IgD-negative memory B cell (primary cell): ENCODE data around the gene DENND1A. TPM values are rescaled to one million over a fixed set of nuclear protein-coding genes. Genes with fewer than 3 reads are reported as not detected.

Experiments used
- H3K27ac Mint-ChIP-seq, 3 donors: one replicate each; pipeline ENCODE4 v1.8.0; 2020 to 2022; ENCODE audit warnings: mild to moderate bottlenecking in 3 of 3, mixed read lengths in 3 of 3, moderate library complexity in 1 of 3
- H3K27me3 Mint-ChIP-seq: one replicate; pipeline ENCODE4 v1.8.0; 2021; ENCODE audit warnings: mixed read lengths
- H3K36me3 Mint-ChIP-seq: one replicate; pipeline ENCODE4 v1.8.0; 2020; ENCODE audit warnings: mild to moderate bottlenecking, mixed read lengths
- H3K4me1 Mint-ChIP-seq, 3 donors: one replicate each; pipeline ENCODE4 v1.8.0; 2020 to 2022; ENCODE audit warnings: mixed read lengths in 3 of 3, mild to moderate bottlenecking in 1 of 3
- H3K4me3 Mint-ChIP-seq, 4 donors: one replicate each; pipeline ENCODE4 v1.8.0; 2020 to 2022; ENCODE audit warnings: mild to moderate bottlenecking in 4 of 4, mixed read lengths in 4 of 4, moderate library complexity in 3 of 4
- H3K9me3 Mint-ChIP-seq, 3 donors: one replicate each; pipeline ENCODE4 v1.8.0; 2020 to 2021; ENCODE audit warnings: mixed read lengths in 3 of 3, mild to moderate bottlenecking in 1 of 3
- polyA plus RNA-seq: library from polyadenylated mRNA; unstranded; fragments of 300-500 nt; fragmentation: Illumina TruSeq; gene quantifications from one replicate; pipeline ENCODE4 v1.2.3, GENCODE V29; 2021

DENND1A gene
- polyA plus RNA-seq, 1 donor from 2014 or later: 6.4 TPM

DNA sequence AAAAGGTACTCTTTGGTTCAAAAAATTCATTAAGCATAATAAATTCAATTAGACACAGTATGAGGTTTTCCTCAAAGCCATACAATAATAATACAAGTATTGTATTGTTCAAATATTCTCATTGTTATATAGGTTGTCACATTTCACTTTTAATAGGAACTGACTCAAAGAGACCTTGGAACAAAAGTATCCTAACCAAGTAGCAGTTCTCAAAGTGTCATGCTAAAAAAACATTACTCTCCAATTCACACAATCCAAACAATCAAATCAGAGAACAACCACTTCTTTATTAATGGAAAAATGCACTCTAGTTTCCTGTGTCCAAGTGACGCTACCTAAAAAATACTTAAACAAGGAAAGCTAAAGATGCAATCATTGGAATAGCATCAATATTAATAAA, 115.4 kb downstream of the DENND1A start:
- no peaks in the 10 kb centered on the region for H3K9me3 Mint-ChIP-seq
- H3K4me1 Mint-ChIP-seq: peaks cover 0 to 3% (median 0%) of the 10 kb centered on the region in 3 donors
- H3K36me3 Mint-ChIP-seq: peaks cover 2% of the 10 kb centered on the region
- H3K27ac Mint-ChIP-seq: no peak overlapping the region
- no peak overlapping the region for H3K4me3 Mint-ChIP-seq
- H3K27me3 Mint-ChIP-seq: no peaks in the 10 kb centered on the region

DNA sequence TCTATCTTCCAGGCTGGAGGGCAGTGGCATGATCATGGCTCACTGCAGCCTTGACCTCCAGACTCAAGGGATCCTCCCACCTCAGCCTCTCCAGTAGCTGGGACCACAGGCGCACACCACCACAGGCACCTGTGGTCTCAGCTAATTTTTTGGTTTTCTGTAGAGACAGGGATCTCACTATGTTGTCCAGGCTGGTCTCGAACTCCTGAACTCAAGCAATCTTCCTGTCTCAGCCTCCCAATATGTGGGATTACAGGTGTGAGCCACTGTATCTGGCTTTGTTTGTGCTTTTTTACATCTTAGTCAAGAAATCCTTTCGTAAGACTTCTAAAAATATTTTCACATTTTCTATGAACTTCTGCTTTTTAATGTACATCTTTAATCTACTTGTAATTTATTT, 116.9 kb downstream of the DENND1A start:
- Mint-ChIP-seq H3K4me3 (no peak overlapping the region), H3K4me1 (peaks cover 0 to 6% (median 0%) of the 10 kb centered on the region in 3 donors), H3K27ac (no peak overlapping the region), H3K36me3 (peaks cover 2% of the 10 kb centered on the region), H3K27me3 (no peaks in the 10 kb centered on the region), H3K9me3 (no peaks in the 10 kb centered on the region)

DNA sequence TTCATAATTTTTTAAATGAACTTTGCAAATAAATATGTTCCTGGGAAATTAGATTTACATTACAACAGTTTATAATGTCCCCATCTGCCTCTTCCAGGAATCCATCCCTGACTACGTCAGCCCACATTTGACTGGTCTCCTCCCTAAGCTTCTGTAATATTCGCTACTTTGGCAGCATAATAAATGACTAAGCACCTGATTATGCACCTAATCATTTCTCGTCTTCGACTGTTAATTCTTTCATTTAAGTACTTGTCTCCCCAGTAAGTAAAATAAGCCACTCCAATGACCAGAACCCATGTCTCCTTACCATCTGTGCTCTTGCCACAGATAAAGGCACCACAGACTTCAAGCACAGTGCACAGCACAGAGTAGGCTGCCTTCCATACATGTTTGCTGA, 122.7 kb downstream of the DENND1A start:
- Mint-ChIP-seq H3K9me3 (no peaks in the 10 kb centered on the region), H3K4me3 (no peak overlapping the region), H3K4me1 (peaks cover 0 to 3% (median 2%) of the 10 kb centered on the region in 3 donors), H3K36me3 (peaks cover 2% of the 10 kb centered on the region), H3K27me3 (no peaks in the 10 kb centered on the region), H3K27ac (no peak overlapping the region)

DNA sequence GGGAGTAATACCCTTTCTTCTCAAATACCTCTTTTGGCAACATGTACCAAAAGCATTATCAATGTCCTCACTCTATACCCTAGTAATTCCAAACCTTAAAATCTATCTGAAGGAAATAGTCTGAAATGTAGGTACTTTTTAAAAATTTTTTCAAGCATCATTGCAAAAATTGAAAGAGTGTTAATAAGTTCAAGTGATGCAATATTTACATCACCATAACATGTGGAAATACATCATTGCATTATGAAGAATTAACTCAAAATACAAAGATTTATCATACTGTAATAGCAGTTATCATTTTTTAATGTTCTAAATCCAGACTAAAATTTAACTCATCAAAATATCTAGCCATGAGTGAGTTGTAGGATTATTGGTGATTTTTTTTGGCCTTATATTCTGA, 123.1 kb downstream of the DENND1A start:
- Mint-ChIP-seq H3K4me1 (peaks cover 0 to 3% (median 2%) of the 10 kb centered on the region in 3 donors), H3K36me3 (peaks cover under 1% of the 10 kb centered on the region), H3K9me3 (no peaks in the 10 kb centered on the region), H3K27ac (no peak overlapping the region), H3K4me3 (no peak overlapping the region), H3K27me3 (no peaks in the 10 kb centered on the region)

DNA sequence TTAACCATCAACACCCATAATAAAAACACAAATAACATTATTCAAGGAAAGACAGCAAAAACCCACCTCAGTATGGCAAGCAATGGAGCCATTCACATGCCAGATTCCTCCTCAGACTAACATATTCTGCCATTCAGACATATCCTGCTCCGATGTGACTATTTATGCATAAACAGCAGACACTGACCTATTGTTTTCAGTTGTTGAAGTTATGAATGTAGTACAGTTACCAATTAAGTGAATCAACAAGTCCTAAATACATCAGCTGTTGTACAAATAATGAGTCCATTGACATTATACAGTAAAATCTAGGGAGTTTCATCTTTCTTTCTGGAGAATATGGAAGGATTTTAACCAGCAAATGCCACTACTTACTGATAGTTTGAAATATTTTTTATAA, 131.7 kb downstream of the DENND1A start:
- H3K4me1 Mint-ChIP-seq: peaks cover 1 to 12% (median 7%) of the 10 kb centered on the region in 3 donors
- peaks cover 1% of the 10 kb centered on the region for H3K36me3 Mint-ChIP-seq

DNA sequence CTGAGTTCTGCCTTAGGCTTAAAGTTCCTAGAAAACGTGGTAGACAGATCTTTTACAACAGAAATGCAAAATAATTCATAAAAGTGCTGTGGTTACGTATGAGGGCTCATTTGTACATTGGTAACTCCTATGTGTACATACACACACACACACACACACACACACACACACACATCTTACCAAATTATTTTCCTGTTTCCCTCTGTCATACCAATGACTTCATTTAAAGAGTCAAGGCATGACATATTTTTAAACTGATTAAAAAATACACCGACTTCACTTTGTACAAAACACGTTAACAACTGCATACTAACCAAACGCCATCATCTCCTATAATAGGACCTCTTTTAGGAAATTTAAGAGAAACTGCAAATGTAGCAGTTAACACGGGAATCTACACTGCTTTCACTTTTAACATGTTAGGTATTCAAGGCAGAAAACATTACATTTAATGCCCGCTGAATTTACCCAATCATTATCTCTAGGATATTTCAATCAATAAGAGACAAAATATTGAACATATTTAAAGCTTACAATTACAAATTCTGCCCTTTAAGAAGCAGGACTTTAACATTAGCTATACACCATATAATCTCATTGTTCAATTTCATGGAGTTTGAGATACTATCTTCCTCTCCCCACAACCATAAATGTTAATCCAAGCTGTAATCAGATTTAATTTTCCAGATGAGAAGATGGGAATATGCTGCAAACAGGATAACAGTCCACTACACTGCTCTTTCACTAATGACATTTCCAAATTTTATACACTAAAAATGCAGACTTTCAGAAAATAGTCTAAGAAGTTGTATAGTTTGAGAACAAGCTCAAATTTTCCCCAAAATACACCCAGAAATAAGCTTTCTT, 133.1 kb downstream of the DENND1A start:
- Mint-ChIP-seq H3K27me3 (no peaks in the 10 kb centered on the region), H3K4me1 (peaks cover 1 to 12% (median 7%) of the 10 kb centered on the region in 3 donors), H3K4me3 (peak overlapping the region in 2 of 4 donors; percentile 33 to 78), H3K27ac (no peak overlapping the region), H3K36me3 (peaks cover 1% of the 10 kb centered on the region), H3K9me3 (no peaks in the 10 kb centered on the region)

More for the DNA sequence above, 131.7 kb downstream of the DENND1A start:
- H3K4me3 Mint-ChIP-seq: no peak overlapping the region
- no peak overlapping the region for H3K27ac Mint-ChIP-seq
- H3K27me3 Mint-ChIP-seq: no peaks in the 10 kb centered on the region
- H3K9me3 Mint-ChIP-seq: no peaks in the 10 kb centered on the region

DNA sequence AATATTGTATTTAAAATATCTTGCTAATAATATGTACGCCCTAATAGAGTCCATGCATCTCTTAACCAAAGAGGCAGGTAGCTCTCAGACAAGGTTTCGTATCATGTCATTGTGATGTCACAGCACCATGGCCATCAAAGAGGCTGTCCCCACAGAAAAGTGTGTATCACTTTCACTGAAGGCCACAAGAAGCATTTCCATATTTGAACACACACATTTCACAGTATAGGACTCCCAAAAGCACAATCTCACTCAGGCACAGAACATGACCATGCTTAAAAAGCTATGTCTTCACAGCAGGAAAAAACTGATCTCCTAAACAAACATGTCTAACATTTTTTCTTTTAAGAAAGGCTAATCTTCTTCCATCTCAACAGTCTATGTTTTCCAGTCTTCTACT, 133.8 kb downstream of the DENND1A start:
- H3K4me1 Mint-ChIP-seq: peaks cover 1 to 12% (median 7%) of the 10 kb centered on the region in 3 donors
- H3K27me3 Mint-ChIP-seq: no peaks in the 10 kb centered on the region
- H3K4me3 Mint-ChIP-seq: no peak overlapping the region
- H3K27ac Mint-ChIP-seq: no peak overlapping the region
- H3K9me3 Mint-ChIP-seq: no peaks in the 10 kb centered on the region
- peaks cover 1% of the 10 kb centered on the region for H3K36me3 Mint-ChIP-seq

DNA sequence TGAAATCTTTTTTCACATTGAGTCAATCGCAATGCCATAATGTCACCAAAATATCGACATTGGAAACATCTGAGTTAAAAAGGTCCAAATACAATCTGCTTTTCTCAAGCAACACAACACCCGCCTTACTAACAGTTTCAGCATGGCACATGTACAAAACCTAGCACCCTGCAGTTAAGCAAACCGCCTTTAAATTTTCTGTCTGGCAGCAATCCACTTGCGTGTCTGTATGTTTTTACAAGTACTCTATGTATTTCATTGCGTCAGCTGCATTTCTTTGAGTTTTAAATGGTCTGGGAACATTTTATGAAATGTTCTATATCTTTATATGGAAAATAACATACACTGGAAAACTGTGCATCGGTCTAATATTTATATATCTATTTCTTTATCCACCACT, 134.6 kb downstream of the DENND1A start:
- Mint-ChIP-seq H3K27me3 (no peaks in the 10 kb centered on the region), H3K4me1 (peaks cover 1 to 12% (median 7%) of the 10 kb centered on the region in 3 donors), H3K9me3 (no peaks in the 10 kb centered on the region), H3K4me3 (no peak overlapping the region), H3K36me3 (peaks cover 6% of the 10 kb centered on the region), H3K27ac (no peak overlapping the region)

DNA sequence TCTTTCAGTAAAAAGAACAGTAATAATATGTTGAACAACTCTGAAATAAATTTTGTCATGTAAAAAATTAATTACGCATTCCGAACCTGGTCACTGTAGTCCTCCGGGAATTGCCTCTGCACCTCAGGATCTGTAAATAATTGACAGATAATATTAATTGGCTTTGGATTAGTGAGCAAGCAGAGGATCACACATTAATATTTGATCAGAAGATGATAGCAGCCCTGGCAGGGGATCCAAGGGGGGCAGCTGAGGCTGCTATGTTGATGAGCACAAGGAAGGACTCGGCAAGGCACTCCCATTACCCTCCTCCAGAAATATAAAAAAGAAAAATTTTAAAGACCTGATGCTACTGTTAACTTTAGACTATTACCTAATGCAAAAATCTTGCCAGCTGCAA, 137.4 kb downstream of the DENND1A start:
- Mint-ChIP-seq H3K27ac (no peak overlapping the region), H3K4me3 (no peak overlapping the region), H3K4me1 (peaks cover 1 to 7% (median 7%) of the 10 kb centered on the region in 3 donors), H3K27me3 (no peaks in the 10 kb centered on the region), H3K36me3 (peaks cover 5% of the 10 kb centered on the region), H3K9me3 (no peaks in the 10 kb centered on the region)

DNA sequence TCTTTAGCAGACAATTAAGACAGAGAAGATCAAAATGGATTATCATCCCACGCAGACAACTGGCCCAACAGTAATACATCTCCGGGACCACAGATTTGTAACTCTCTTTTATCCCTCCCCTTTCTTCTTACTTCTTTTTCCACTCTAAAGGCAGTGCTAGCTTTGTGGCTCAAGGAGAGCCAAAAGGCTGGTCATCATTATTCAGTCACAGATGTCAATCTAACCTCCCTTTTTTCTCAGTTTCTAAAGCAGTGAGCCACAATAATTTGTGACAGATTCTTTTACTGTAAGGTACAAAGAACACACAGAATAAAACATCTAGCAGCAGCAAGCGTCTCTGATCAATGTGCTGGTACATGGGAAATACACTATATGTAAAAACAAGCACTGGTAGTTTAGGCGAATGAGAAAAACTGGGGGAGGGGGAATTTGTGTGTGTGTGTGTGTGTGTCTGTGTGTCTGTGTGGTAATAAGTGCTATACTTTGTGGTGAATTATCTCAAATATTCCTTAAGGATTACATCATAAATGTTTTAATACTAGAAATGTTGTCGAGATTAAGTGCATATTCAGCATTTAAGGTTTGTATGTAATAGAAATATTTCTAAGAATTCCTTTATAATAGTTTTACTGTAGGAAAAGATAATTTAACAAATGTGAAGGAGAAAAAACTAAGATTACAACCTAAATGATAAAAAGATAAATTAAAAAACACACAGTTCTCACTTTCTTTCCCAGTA, 140.2 kb downstream of the DENND1A start:
- Mint-ChIP-seq H3K4me1 (peaks cover 0 to 1% (median 0%) of the 10 kb centered on the region in 3 donors), H3K4me3 (peak overlapping the region in 1 of 4 donors; percentile 6), H3K36me3 (peaks cover 5% of the 10 kb centered on the region), H3K9me3 (no peaks in the 10 kb centered on the region), H3K27ac (no peak overlapping the region), H3K27me3 (no peaks in the 10 kb centered on the region)

DNA sequence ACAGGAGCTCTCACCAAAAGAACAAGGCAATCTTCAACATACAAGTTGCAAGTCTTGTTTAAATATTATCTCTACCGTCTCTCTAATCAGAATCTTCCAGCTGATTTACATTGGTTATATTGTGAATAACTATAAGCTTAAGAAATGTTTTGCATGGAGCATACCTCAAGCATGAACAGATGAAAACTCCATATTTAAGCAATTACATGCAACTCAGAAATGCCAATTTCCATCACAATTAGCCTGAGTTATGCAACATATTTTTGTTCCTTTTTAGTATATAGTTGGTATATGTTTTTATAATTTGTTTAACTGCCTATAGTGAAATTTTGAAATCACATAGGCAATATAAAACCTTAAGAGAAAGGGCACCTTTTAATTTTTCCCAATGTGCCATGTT, 142.5 kb downstream of the DENND1A start:
- Mint-ChIP-seq H3K27me3 (no peaks in the 10 kb centered on the region), H3K27ac (no peak overlapping the region), H3K9me3 (no peaks in the 10 kb centered on the region), H3K4me3 (no peak overlapping the region), H3K4me1 (no peaks in the 10 kb centered on the region), H3K36me3 (peaks cover 6% of the 10 kb centered on the region)

DNA sequence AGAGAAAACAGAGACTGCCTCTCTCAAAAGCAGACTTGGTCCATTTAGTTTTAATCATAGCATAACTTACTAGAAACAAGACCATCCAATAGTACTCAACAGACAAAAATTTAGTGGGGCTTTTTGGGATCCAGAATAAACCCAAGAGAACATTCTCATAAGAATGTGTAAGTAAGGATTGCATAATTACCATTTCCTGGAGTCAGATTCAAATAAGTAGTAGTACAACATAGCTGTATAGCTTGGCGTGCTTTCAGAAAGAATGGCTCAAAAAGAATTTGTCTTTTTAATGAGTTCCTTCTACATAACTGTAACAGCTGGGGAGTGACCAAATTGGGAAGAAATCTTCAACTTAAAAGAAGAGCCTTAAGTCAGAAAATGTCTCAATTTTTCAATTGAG, 145.4 kb downstream of the DENND1A start:
- no peak overlapping the region for H3K27ac Mint-ChIP-seq
- no peaks in the 10 kb centered on the region for H3K27me3 Mint-ChIP-seq
- no peaks in the 10 kb centered on the region for H3K4me1 Mint-ChIP-seq
- no peak overlapping the region for H3K4me3 Mint-ChIP-seq
- no peaks in the 10 kb centered on the region for H3K9me3 Mint-ChIP-seq
- peaks cover 3% of the 10 kb centered on the region for H3K36me3 Mint-ChIP-seq

DNA sequence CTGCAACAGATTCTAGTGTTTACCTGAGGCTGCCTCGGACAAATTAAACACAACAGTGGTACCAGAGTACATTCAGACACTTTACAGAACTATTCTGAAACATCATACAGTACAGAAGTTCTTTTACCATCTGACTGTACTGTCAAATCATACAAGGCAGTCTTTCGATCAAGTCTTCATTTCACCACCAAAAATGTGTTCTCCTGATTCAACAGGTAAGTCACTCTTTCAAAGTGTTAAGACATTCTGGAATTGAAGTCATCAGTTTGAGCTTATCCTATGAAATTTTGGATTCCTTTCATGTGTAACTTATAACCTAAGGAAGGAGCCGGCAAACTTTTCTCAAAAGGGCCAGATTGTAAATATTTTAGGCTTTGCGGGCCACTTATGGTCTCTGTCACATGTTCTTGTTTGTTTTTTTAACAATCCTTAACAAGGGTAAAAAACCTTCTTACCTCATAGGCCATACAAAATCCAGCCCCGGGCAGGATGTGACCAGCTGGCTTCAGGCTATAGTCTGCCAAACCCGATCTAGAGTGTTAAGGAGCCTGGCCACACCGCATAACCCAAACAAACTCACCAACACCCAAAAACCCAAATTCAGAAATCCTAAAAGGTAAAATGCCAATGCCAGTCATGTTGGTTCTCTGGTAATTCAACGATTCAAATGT, 151.6 kb downstream of the DENND1A start:
- H3K27ac Mint-ChIP-seq: no peak overlapping the region
- no peaks in the 10 kb centered on the region for H3K9me3 Mint-ChIP-seq
- no peak overlapping the region for H3K4me3 Mint-ChIP-seq
- peaks cover 3% of the 10 kb centered on the region for H3K36me3 Mint-ChIP-seq
- H3K27me3 Mint-ChIP-seq: no peaks in the 10 kb centered on the region
- H3K4me1 Mint-ChIP-seq: peaks cover 4 to 21% (median 15%) of the 10 kb centered on the region in 3 donors

DNA sequence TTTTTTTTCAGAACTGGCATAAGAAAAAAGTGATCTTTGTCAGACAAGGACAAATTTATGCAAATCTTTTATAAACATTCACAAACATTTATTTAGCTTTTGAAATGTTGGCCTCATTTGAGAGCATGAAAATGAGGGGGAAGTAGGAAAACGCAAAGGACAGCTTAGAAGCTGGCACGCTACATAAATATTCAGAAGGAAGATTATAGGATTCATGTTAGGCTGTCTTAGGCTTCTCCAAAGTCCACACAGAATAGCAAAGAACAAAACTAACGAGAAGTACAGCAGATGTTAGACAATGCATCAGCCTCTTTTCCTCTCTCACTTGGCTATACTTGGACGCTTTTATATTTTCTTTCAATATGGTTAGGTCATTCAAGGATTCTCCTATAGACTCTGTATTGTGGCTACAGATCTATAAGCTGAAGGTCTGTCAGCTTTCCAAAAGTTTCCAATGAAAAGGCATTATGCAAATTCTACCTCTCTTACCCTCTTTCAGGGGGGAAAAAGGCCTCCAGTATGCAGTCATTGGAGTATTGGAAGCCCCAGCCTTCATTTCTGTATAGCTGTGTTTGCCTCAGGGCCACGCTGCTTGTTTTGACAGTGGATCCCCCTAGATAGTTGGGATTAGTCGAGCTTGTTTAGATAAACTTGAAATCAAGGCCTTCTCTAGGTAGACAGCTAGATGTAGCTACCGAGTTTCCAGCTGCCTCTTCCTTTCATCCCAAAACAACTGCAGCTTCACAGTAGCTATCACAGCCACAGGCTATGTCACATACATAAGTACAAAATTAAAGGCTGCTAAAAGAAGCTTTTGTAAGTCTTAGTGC, 153.0 kb downstream of the DENND1A start:
- Mint-ChIP-seq H3K27me3 (no peaks in the 10 kb centered on the region), H3K4me1 (peaks cover 4 to 21% (median 15%) of the 10 kb centered on the region in 3 donors), H3K27ac (no peak overlapping the region), H3K9me3 (no peaks in the 10 kb centered on the region), H3K4me3 (peak overlapping the region in 1 of 4 donors; percentile 2), H3K36me3 (peaks cover 3% of the 10 kb centered on the region)
